Large intestine (tissue), 3 donors: ENCODE measurements around the gene ANKRD33B. TPM values are rescaled to one million over a fixed set of nuclear protein-coding genes. Genes with fewer than 3 reads are reported as not detected.

Source experiments
- DNase-seq, 2 donors: peaks; one replicate each; pipeline versions ENCODE4 v3.0.0 to v3.0.0-alpha.2; 2013
- H3K27ac ChIP-seq: one replicate; pipeline ENCODE4 v1.5.1; 2013; ENCODE audit warnings: low read length
- H3K27me3 ChIP-seq: 2 replicates; pipeline ENCODE4 v1.6.1; 2013; ENCODE audit warnings: low read length; ENCODE audit not compliant: control insufficient read depth, insufficient read depth
- H3K36me3 ChIP-seq: 2 replicates; pipeline ENCODE4 v1.6.1; 2013; ENCODE audit warnings: low read length; ENCODE audit not compliant: control insufficient read depth, insufficient read depth
- H3K4me1 ChIP-seq: one replicate; pipeline ENCODE4 v1.6.1; 2013; ENCODE audit warnings: low read length; ENCODE audit not compliant: control insufficient read depth, insufficient read depth
- H3K4me3 ChIP-seq: one replicate; pipeline ENCODE4 v1.5.1; 2013; ENCODE audit warnings: low read length
- H3K9me3 ChIP-seq: one replicate; pipeline ENCODE4 v1.6.1; 2013; ENCODE audit warnings: mild to moderate bottlenecking, low read depth, low read length, moderate library complexity; ENCODE audit not compliant: control insufficient read depth
- WGBS: methylation state at CpG from one replicate; pipeline ENCODE4 v1.1.5; 2013; ENCODE audit warnings: low lambda C conversion rate; ENCODE audit not compliant: insufficient coverage; 5-methylcytosine and 5-hydroxymethylcytosine counted together
- polyA plus RNA-seq: library from polyadenylated mRNA; unstranded; fragments of 120-200 nt; gene quantifications from one replicate; pipeline ENCODE4 v1.2.1, GENCODE V29; 2013

Gene ANKRD33B
- polyA plus RNA-seq, 1 donor: 0.88 TPM

- H3K27ac ChIP-seq: no peak overlapping the region
- H3K36me3 ChIP-seq: no peaks in the 10 kb centered on the region
- no peak for DNase-seq
- WGBS: 83% methylated on average over 2 of the region's 11 CpGs
- H3K4me3 ChIP-seq: no peak overlapping the region
- no peaks in the 10 kb centered on the region for H3K9me3 ChIP-seq
- no peaks in the 10 kb centered on the region for H3K4me1 ChIP-seq
- no peaks in the 10 kb centered on the region for H3K27me3 ChIP-seq
Measured at GRCh38 chr5:10527281-10527950, 36.5 kb upstream of the ANKRD33B start.

- Histone ChIP-seq H3K27ac (no peak overlapping the region), H3K36me3 (no peaks in the 10 kb centered on the region), H3K4me3 (no peak overlapping the region), H3K9me3 (no peaks in the 10 kb centered on the region), H3K4me1 (no peaks in the 10 kb centered on the region), H3K27me3 (no peaks in the 10 kb centered on the region)
- no CpG with 5 or more reads among the region's 9 CpGs for WGBS
- DNase-seq: no peak
Measured at GRCh38 chr5:10528056-10528816, 35.6 kb upstream of the ANKRD33B start.

GRCh38 chr5:10528827-10529226, 35.0 kb upstream of the ANKRD33B start:
- Histone ChIP-seq H3K36me3 (no peaks in the 10 kb centered on the region), H3K9me3 (no peaks in the 10 kb centered on the region), H3K4me1 (no peaks in the 10 kb centered on the region), H3K27ac (no peak overlapping the region), H3K4me3 (no peak overlapping the region), H3K27me3 (no peaks in the 10 kb centered on the region)
- WGBS: no CpG with 5 or more reads among the region's 1 CpG
- DNase-seq: no peak

- no peaks in the 10 kb centered on the region for H3K36me3 ChIP-seq
- no peak overlapping the region for H3K27ac ChIP-seq
- H3K9me3 ChIP-seq: no peaks in the 10 kb centered on the region
- H3K4me1 ChIP-seq: no peaks in the 10 kb centered on the region
- no peak overlapping the region for H3K4me3 ChIP-seq
- H3K27me3 ChIP-seq: peaks cover 3% of the 10 kb centered on the region
- DNase-seq: no peak
- 100% methylated on average over 1 of the region's 11 CpGs for WGBS
Measured at GRCh38 chr5:10530601-10531320, 33.1 kb upstream of the ANKRD33B start.

- H3K27ac ChIP-seq: no peak overlapping the region
- H3K36me3 ChIP-seq: no peaks in the 10 kb centered on the region
- no peak for DNase-seq
- no CpG with 5 or more reads among the region's 3 CpGs for WGBS
- H3K27me3 ChIP-seq: peaks cover 7% of the 10 kb centered on the region
- H3K4me1 ChIP-seq: no peaks in the 10 kb centered on the region
- H3K4me3 ChIP-seq: no peak overlapping the region
- no peaks in the 10 kb centered on the region for H3K9me3 ChIP-seq
Measured at GRCh38 chr5:10532421-10532820, 31.4 kb upstream of the ANKRD33B start.

GRCh38 chr5:10533226-10533625, 30.6 kb upstream of the ANKRD33B start:
- WGBS: no CpG with 5 or more reads among the region's 17 CpGs
- H3K27me3 ChIP-seq: peaks cover 15% of the 10 kb centered on the region
- H3K4me1 ChIP-seq: no peaks in the 10 kb centered on the region
- no peak for DNase-seq
- H3K27ac ChIP-seq: no peak overlapping the region
- no peak overlapping the region for H3K4me3 ChIP-seq
- H3K9me3 ChIP-seq: no peaks in the 10 kb centered on the region
- H3K36me3 ChIP-seq: no peaks in the 10 kb centered on the region

GRCh38 chr5:10534561-10535530, 29.0 kb upstream of the ANKRD33B start:
- Histone ChIP-seq H3K4me1 (no peaks in the 10 kb centered on the region), H3K4me3 (no peak overlapping the region), H3K36me3 (no peaks in the 10 kb centered on the region), H3K27ac (no peak overlapping the region), H3K9me3 (no peaks in the 10 kb centered on the region), H3K27me3 (peaks cover 27% of the 10 kb centered on the region)
- 92% methylated on average over 5 of the region's 23 CpGs for whole genome bisulfite sequencing
- no peak for DNase-seq

GRCh38 chr5:10536511-10536910, 27.4 kb upstream of the ANKRD33B start:
- H3K27me3 ChIP-seq: peaks cover 27% of the 10 kb centered on the region
- 60% methylated on average over 1 of the region's 3 CpGs for WGBS
- H3K4me1 ChIP-seq: no peaks in the 10 kb centered on the region

GRCh38 chr5:10536931-10537579, 26.8 kb upstream of the ANKRD33B start:
- no peak for DNase-seq
- H3K36me3 ChIP-seq: no peaks in the 10 kb centered on the region
- no peaks in the 10 kb centered on the region for H3K4me1 ChIP-seq
- 23% methylated on average over 4 of the region's 13 CpGs for WGBS
- H3K27me3 ChIP-seq: peaks cover 27% of the 10 kb centered on the region
- H3K9me3 ChIP-seq: no peaks in the 10 kb centered on the region
- H3K4me3 ChIP-seq: no peak overlapping the region
- H3K27ac ChIP-seq: no peak overlapping the region

More at GRCh38 chr5:10536511-10536910, 27.4 kb upstream of the ANKRD33B start:
- Histone ChIP-seq H3K4me3 (no peak overlapping the region), H3K27ac (no peak overlapping the region), H3K36me3 (no peaks in the 10 kb centered on the region), H3K9me3 (no peaks in the 10 kb centered on the region)
- DNase-seq: no peak
